Fibroblast of lung (primary cell): Measurements from ENCODE around the gene ANKRD44.

ENCODE experiments used
- CTCF ChIP-seq, 2 donors: IDR thresholded peaks in 1 of 2; conservative IDR thresholded peaks in 1 of 2; 1 replicate in 1 of 2; 2 replicates in 1 of 2; pipeline ENCODE4 v1.5.1; 2011 to 2012; ENCODE audit warnings: low read length in 2 of 2, control low read depth in 1 of 2, inconsistent platforms in 1 of 2, low read depth in 1 of 2, mild to moderate bottlenecking in 1 of 2
- EZH2 ChIP-seq: IDR thresholded peaks from 2 replicates; pipeline ENCODE4 v1.5.1; 2012; ENCODE audit warnings: low read length, control low read depth, mild to moderate bottlenecking; ENCODE audit errors: missing control alignments

- TF ChIP-seq CTCF (conservative IDR thresholded peaks at IDR 0.05 in 1 of 2, IDR thresholded peaks at IDR 0.05 in 1 of 2; ENCODE audit: low read depth in 1 of 2, low read length in 2 of 2), result no peak
- TF ChIP-seq EZH2, result no peak
These were observed 40.8 kb downstream of the ANKRD44 start for GRCh38 chr2:197269815-197270214.
